ENCODE data around the gene TENT4A.

- no peak for TF ChIP-seq CTCF (conservative IDR thresholded peaks at IDR 0.05; ENCODE audit: low read depth, low read length)
- no peak for TF ChIP-seq MAFK (IDR thresholded peaks at IDR 0.05; ENCODE audit: low read depth, low read length)
- 0 out of 2 replicates have a peak, but pooled peaks have one; percentile 17 for TF ChIP-seq MXI1 (IDR thresholded peaks at IDR 0.05; ENCODE audit: borderline replicate concordance, low read depth, low read length)
- TF ChIP-seq CEBPB (IDR thresholded peaks at IDR 0.05; ENCODE audit: low read depth, low read length) = peak; percentile 34; the same call in 1 of the 2 replicates
- TF ChIP-seq CHD1 (IDR thresholded peaks at IDR 0.05; ENCODE audit: low read depth, low read length) = 0 out of 2 replicates have a peak, but pooled peaks have one; percentile 29
- TF ChIP-seq BHLHE40 (IDR thresholded peaks at IDR 0.05; ENCODE audit: low read depth, low read length) = no peak
- peak; percentile 3; the same call in 1 of the 2 replicates for TF ChIP-seq MAZ (IDR thresholded peaks at IDR 0.05; ENCODE audit: borderline replicate concordance, low read depth, low read length)
- 0 out of 2 replicates have a peak, but pooled peaks have one; percentile 43 for TF ChIP-seq POLR2A (IDR thresholded peaks at IDR 0.05; ENCODE audit: low read depth, low read length)
- TF ChIP-seq USF2 (IDR thresholded peaks at IDR 0.05; ENCODE audit: low read depth, low read length) = no peak
- no peak for TF ChIP-seq FOS (IDR thresholded peaks at IDR 0.05; ENCODE audit: low read depth, low read length)
- TF ChIP-seq RFX5 (IDR thresholded peaks at IDR 0.05; ENCODE audit: low read depth, low read length) = no peak
- no peak for TF ChIP-seq RCOR1 (IDR thresholded peaks at IDR 0.05; ENCODE audit: insufficient replicate concordance, low read length)
- TF ChIP-seq RAD21 (IDR thresholded peaks at IDR 0.05; ENCODE audit: low read length) = no peak
- no peak for TF ChIP-seq SMC3 (IDR thresholded peaks at IDR 0.05; ENCODE audit: low read depth, low read length)
Observed at GRCh38 chr5:6732634-6733410, 19.6 kb downstream of the TENT4A start.
